ENCODE results near the gene WDR6.

DNA sequence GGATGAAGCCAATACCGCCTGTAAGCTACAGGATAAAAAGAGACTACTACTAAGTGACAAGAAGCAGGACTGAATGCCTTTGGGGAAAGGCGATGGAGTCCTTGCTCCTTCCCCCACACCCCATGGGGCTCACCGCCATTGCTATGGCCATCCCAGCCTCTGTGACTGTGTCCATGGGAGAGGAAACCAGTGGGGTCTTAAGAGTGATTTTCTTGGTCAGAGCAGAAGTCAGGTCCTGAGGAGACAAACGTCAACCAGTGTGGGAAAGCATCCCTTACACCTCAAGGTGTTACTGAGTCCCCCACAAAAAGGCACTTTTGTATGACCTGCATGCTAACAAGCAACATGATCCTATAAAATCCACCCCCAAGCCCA is 21.1 kb downstream of the WDR6 start:
- TF ChIP-seq, protein P1, sequence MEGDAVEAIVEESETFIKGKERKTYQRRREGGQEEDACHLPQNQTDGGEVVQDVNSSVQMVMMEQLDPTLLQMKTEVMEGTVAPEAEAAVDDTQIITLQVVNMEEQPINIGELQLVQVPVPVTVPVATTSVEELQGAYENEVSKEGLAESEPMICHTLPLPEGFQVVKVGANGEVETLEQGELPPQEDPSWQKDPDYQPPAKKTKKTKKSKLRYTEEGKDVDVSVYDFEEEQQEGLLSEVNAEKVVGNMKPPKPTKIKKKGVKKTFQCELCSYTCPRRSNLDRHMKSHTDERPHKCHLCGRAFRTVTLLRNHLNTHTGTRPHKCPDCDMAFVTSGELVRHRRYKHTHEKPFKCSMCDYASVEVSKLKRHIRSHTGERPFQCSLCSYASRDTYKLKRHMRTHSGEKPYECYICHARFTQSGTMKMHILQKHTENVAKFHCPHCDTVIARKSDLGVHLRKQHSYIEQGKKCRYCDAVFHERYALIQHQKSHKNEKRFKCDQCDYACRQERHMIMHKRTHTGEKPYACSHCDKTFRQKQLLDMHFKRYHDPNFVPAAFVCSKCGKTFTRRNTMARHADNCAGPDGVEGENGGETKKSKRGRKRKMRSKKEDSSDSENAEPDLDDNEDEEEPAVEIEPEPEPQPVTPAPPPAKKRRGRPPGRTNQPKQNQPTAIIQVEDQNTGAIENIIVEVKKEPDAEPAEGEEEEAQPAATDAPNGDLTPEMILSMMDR (conservative IDR thresholded peaks at IDR 0.05; ENCODE audit: low read depth in 2 of 2) = no peak
- TF ChIP-seq CREB1 (CRISPR knock-in tag; IDR thresholded peaks at IDR 0.05; ENCODE audit: low read depth) = no peak
- TF ChIP-seq POLR2AphosphoS5 (IDR thresholded peaks at IDR 0.05; ENCODE audit: low read depth) = no peak; the same call in 1 of the 2 replicates
- TF ChIP-seq ZNF331 (CRISPR knock-in tag; IDR thresholded peaks at IDR 0.05; ENCODE audit: low read depth) = no peak
- TF ChIP-seq, protein P2, sequence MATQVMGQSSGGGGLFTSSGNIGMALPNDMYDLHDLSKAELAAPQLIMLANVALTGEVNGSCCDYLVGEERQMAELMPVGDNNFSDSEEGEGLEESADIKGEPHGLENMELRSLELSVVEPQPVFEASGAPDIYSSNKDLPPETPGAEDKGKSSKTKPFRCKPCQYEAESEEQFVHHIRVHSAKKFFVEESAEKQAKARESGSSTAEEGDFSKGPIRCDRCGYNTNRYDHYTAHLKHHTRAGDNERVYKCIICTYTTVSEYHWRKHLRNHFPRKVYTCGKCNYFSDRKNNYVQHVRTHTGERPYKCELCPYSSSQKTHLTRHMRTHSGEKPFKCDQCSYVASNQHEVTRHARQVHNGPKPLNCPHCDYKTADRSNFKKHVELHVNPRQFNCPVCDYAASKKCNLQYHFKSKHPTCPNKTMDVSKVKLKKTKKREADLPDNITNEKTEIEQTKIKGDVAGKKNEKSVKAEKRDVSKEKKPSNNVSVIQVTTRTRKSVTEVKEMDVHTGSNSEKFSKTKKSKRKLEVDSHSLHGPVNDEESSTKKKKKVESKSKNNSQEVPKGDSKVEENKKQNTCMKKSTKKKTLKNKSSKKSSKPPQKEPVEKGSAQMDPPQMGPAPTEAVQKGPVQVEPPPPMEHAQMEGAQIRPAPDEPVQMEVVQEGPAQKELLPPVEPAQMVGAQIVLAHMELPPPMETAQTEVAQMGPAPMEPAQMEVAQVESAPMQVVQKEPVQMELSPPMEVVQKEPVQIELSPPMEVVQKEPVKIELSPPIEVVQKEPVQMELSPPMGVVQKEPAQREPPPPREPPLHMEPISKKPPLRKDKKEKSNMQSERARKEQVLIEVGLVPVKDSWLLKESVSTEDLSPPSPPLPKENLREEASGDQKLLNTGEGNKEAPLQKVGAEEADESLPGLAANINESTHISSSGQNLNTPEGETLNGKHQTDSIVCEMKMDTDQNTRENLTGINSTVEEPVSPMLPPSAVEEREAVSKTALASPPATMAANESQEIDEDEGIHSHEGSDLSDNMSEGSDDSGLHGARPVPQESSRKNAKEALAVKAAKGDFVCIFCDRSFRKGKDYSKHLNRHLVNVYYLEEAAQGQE (IDR thresholded peaks at IDR 0.05; ENCODE audit: unreplicated experiment) = no peak
- no peak for TF ChIP-seq EZH2phosphoT487 (IDR thresholded peaks at IDR 0.05; ENCODE audit: unreplicated experiment)
- TF ChIP-seq JUNB (IDR thresholded peaks at IDR 0.05; ENCODE audit: unreplicated experiment) = no peak
- TF ChIP-seq EZH2 (IDR thresholded peaks at IDR 0.05; ENCODE audit: low read depth, unreplicated experiment) = no peak
- TF ChIP-seq STAT1 (IDR thresholded peaks at IDR 0.05; ENCODE audit: unreplicated experiment) = no peak
